ENCODE results near the gene RAB37.

The RAB37 gene

DNA sequence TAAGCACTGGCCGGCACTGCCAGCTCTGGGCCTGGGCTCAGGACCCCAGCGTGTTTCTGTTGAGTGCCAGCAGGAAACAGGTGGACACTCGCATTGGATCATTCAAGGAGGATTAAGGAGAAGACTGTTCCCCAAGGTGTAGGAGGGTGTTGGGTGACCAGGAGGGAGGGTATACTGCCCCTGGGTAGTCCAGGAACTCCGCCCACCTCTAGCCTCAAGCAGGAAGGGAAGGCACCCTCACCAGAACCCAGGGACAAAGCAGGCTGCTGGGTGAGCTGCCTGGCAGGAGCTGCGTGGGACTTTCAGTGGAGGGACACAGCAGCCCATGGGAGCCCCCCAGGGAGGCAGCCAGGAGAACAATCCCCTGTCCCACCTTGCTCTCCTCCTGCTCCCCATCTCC, 7.7 kb upstream of the RAB37 start:
- no peaks in the 10 kb centered on the region for H3K9me3 ChIP-seq (ENCODE audit: control insufficient read depth, insufficient read depth, low read depth, low read length)
- no peaks in the 10 kb centered on the region for H3K36me3 ChIP-seq (ENCODE audit: control insufficient read depth in 2 of 2, insufficient read depth in 1 of 2, low read length in 2 of 2)
- POLR2A ChIA-PET: no interaction called here
- H3K4me3 ChIP-seq (ENCODE audit: low read depth, low read length): no peak overlapping the region
- no peak overlapping the region for H3K27ac ChIP-seq (ENCODE audit: extremely low read depth, low read depth, low read length)
- CTCF ChIA-PET: interaction anchor here (0.7 kb wide), 1 partner anchor 874 kb away, joined by 4 read pairs; no protein-coding TSS in a partner anchor
- H3K4me1 ChIP-seq (ENCODE audit: control insufficient read depth, insufficient read depth, low read length): no peaks in the 10 kb centered on the region
- TF ChIP-seq IKZF3 (tag by site-specific recombination; IDR thresholded peaks at IDR 0.05) (no peak), ZNF155 (tag by site-specific recombination; IDR thresholded peaks at IDR 0.05) (no peak), ZNF112 (tag by site-specific recombination; IDR thresholded peaks at IDR 0.05) (no peak), ZNF426 (tag by site-specific recombination; IDR thresholded peaks at IDR 0.05) (no peak), ZNF404 (tag by site-specific recombination; IDR thresholded peaks at IDR 0.05) (no peak), ZNF776 (tag by site-specific recombination; IDR thresholded peaks at IDR 0.05; ENCODE audit: borderline replicate concordance) (no peak), KLF9 (tag by site-specific recombination; IDR thresholded peaks at IDR 0.05; ENCODE audit: low read depth) (no peak), ZNF596 (tag by site-specific recombination; IDR thresholded peaks at IDR 0.05) (no peak), ZNF701 (tag by site-specific recombination; IDR thresholded peaks at IDR 0.05) (no peak), SP2 (tag by site-specific recombination; IDR thresholded peaks at IDR 0.05) (no peak), ZNF785 (tag by site-specific recombination; IDR thresholded peaks at IDR 0.05) (no peak), GLIS1 (tag by site-specific recombination; IDR thresholded peaks at IDR 0.05) (no peak), ZNF16 (tag by site-specific recombination; IDR thresholded peaks at IDR 0.05; ENCODE audit: low read depth) (no peak), ZSCAN16 (tag by site-specific recombination; IDR thresholded peaks at IDR 0.05) (no peak), ZNF664 (tag by site-specific recombination; IDR thresholded peaks at IDR 0.05) (no peak)
- TF ChIP-seq, protein P1, sequence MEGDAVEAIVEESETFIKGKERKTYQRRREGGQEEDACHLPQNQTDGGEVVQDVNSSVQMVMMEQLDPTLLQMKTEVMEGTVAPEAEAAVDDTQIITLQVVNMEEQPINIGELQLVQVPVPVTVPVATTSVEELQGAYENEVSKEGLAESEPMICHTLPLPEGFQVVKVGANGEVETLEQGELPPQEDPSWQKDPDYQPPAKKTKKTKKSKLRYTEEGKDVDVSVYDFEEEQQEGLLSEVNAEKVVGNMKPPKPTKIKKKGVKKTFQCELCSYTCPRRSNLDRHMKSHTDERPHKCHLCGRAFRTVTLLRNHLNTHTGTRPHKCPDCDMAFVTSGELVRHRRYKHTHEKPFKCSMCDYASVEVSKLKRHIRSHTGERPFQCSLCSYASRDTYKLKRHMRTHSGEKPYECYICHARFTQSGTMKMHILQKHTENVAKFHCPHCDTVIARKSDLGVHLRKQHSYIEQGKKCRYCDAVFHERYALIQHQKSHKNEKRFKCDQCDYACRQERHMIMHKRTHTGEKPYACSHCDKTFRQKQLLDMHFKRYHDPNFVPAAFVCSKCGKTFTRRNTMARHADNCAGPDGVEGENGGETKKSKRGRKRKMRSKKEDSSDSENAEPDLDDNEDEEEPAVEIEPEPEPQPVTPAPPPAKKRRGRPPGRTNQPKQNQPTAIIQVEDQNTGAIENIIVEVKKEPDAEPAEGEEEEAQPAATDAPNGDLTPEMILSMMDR (tag by site-specific recombination; IDR thresholded peaks at IDR 0.05): no peak
- TF ChIP-seq, protein P2, sequence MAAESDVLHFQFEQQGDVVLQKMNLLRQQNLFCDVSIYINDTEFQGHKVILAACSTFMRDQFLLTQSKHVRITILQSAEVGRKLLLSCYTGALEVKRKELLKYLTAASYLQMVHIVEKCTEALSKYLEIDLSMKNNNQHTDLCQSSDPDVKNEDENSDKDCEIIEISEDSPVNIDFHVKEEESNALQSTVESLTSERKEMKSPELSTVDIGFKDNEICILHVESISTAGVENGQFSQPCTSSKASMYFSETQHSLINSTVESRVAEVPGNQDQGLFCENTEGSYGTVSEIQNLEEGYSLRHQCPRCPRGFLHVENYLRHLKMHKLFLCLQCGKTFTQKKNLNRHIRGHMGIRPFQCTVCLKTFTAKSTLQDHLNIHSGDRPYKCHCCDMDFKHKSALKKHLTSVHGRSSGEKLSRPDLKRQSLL (tag by site-specific recombination; IDR thresholded peaks at IDR 0.05): no peak
- TF ChIP-seq, protein P3, sequence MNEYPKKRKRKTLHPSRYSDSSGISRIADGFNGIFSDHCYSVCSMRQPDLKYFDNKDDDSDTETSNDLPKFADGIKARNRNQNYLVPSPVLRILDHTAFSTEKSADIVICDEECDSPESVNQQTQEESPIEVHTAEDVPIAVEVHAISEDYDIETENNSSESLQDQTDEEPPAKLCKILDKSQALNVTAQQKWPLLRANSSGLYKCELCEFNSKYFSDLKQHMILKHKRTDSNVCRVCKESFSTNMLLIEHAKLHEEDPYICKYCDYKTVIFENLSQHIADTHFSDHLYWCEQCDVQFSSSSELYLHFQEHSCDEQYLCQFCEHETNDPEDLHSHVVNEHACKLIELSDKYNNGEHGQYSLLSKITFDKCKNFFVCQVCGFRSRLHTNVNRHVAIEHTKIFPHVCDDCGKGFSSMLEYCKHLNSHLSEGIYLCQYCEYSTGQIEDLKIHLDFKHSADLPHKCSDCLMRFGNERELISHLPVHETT (tag by site-specific recombination; IDR thresholded peaks at IDR 0.05): no peak
- TF ChIP-seq, protein P4, sequence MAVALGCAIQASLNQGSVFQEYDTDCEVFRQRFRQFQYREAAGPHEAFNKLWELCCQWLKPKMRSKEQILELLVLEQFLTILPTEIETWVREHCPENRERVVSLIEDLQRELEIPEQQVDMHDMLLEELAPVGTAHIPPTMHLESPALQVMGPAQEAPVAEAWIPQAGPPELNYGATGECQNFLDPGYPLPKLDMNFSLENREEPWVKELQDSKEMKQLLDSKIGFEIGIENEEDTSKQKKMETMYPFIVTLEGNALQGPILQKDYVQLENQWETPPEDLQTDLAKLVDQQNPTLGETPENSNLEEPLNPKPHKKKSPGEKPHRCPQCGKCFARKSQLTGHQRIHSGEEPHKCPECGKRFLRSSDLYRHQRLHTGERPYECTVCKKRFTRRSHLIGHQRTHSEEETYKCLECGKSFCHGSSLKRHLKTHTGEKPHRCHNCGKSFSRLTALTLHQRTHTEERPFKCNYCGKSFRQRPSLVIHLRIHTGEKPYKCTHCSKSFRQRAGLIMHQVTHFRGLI (tag by site-specific recombination; IDR thresholded peaks at IDR 0.05): no peak
- TF ChIP-seq, protein P5, sequence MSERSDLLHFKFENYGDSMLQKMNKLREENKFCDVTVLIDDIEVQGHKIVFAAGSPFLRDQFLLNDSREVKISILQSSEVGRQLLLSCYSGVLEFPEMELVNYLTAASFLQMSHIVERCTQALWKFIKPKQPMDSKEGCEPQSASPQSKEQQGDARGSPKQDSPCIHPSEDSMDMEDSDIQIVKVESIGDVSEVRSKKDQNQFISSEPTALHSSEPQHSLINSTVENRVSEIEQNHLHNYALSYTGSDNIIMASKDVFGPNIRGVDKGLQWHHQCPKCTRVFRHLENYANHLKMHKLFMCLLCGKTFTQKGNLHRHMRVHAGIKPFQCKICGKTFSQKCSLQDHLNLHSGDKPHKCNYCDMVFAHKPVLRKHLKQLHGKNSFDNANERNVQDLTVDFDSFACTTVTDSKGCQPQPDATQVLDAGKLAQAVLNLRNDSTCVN (tag by site-specific recombination; optimal IDR thresholded peaks at IDR 0.05): no peak

All from HEK293 (cell line).